ENCODE results near the gene MAP2K5.

DNA sequence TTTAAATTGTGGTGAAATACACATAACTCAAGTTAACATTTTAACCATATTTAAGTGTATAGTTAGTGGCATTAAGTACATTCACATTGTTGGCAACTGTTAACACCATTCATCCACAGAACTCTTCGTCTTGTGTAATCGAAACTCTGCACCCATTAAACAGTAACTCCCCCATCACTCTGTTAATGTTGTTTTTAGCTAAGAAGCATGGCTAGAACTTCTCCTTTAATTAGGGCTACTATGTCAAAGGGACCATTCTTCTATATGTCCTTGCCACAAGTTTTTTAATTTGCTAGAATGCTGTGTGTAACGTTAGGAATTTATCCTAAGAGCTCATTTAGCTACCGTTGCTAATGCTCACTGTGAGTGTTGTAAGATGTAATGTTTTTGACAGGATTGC is 60.6 kb downstream of the MAP2K5 start:
- TF ChIP-seq POLR2AphosphoS5 (IDR thresholded peaks at IDR 0.05), result no peak
- TF ChIP-seq, protein P1, sequence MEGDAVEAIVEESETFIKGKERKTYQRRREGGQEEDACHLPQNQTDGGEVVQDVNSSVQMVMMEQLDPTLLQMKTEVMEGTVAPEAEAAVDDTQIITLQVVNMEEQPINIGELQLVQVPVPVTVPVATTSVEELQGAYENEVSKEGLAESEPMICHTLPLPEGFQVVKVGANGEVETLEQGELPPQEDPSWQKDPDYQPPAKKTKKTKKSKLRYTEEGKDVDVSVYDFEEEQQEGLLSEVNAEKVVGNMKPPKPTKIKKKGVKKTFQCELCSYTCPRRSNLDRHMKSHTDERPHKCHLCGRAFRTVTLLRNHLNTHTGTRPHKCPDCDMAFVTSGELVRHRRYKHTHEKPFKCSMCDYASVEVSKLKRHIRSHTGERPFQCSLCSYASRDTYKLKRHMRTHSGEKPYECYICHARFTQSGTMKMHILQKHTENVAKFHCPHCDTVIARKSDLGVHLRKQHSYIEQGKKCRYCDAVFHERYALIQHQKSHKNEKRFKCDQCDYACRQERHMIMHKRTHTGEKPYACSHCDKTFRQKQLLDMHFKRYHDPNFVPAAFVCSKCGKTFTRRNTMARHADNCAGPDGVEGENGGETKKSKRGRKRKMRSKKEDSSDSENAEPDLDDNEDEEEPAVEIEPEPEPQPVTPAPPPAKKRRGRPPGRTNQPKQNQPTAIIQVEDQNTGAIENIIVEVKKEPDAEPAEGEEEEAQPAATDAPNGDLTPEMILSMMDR (IDR thresholded peaks at IDR 0.05), result no peak
